Measurements from ENCODE around the gene MAGI3.
"Not testable (repeated sequence)": the region's sequence is repeated elsewhere in the genome, so short reads cannot be mapped to it uniquely, and the experiment has no call there.

- TF ChIP-seq CTCF, POLR2A (IDR thresholded peaks at IDR 0.05): not testable (repeated sequence)
Observed at GRCh38 chr1:113412020-113412419, 21.7 kb downstream of the MAGI3 start.

All from adrenal gland (tissue), 5 donors.